OCI-LY7 (cell line): ENCODE data around the gene LRP8. TPM values are rescaled to one million over a fixed set of nuclear protein-coding genes. Genes with fewer than 3 reads are reported as not detected.

ENCODE experiments used
- BruUV-seq: library from RNA; stranded (reverse); fragments of 400-500 nt; replicated peaks from 2 replicates; lab custom pipeline; 2021; lab: Mats Ljungman, UMichigan
- CTCF ChIA-PET: fragments of 300-600 bp; sonication (Branson Sonifier 250); formaldehyde crosslinking; loops from one replicate; lab custom pipeline; 2022; ENCODE audit warnings: antibody characterized with exemption; ENCODE audit not compliant: unreplicated experiment; lab: Charles Lee
- POLR2A ChIA-PET: fragments of 300-600 bp; sonication (Branson Sonifier 250); formaldehyde crosslinking; loops from one replicate; lab custom pipeline; 2022; ENCODE audit warnings: antibody characterized with exemption; lab: Charles Lee
- DNase-seq: peaks from one replicate; pipeline ENCODE4 v3.0.0-alpha.2; 2015; ENCODE audit warnings: low spot score
- H2AFZ ChIP-seq: fragments of 200-600 bp; sonication (generic), shearing (Covaris generic); 2 replicates; pipeline ENCODE4 v1.6.1; 2014; ENCODE audit warnings: mild to moderate bottlenecking, antibody characterized with exemption, low read length, moderate library complexity
- H3K27ac ChIP-seq: fragments of 200-600 bp; sonication (generic); 2 replicates; pipeline ENCODE4 v1.5.1; 2014; ENCODE audit warnings: mixed run types, low read depth, mild to moderate bottlenecking, moderate library complexity, low read length, inconsistent platforms; ENCODE audit not compliant: poor library complexity, severe bottlenecking
- H3K36me3 ChIP-seq: fragments of 200-600 bp; sonication (generic); 2 replicates; pipeline ENCODE4 v1.6.1; 2014; ENCODE audit warnings: mild to moderate bottlenecking, antibody characterized with exemption, low read length, moderate library complexity, mixed read lengths; ENCODE audit not compliant: insufficient read depth
- H3K4me1 ChIP-seq: fragments of 200-600 bp; sonication (generic); 2 replicates; pipeline ENCODE4 v1.5.1; 2014; ENCODE audit warnings: mild to moderate bottlenecking, low read length; ENCODE audit not compliant: insufficient read depth, poor library complexity, severe bottlenecking
- H3K4me2 ChIP-seq: fragments of 200-600 bp; sonication (generic); 2 replicates; pipeline ENCODE4 v1.6.1; 2014; ENCODE audit warnings: mild to moderate bottlenecking, low read length
- H3K4me3 ChIP-seq: fragments of 200-600 bp; sonication (generic); 2 replicates; pipeline ENCODE4 v1.5.1; 2014; ENCODE audit warnings: mild to moderate bottlenecking, low read depth, low read length; ENCODE audit not compliant: poor library complexity, severe bottlenecking
- H3K79me2 ChIP-seq: fragments of 200-600 bp; sonication (generic); 2 replicates; pipeline ENCODE4 v1.6.1; 2016; ENCODE audit warnings: low read depth, mild to moderate bottlenecking, low read length, moderate library complexity, mixed read lengths; ENCODE audit not compliant: insufficient read depth
- H3K9me2 ChIP-seq: fragments of 200-600 bp; sonication (generic); 2 replicates; pipeline ENCODE4 v1.6.1; 2016; ENCODE audit warnings: mild to moderate bottlenecking, low read length, mixed read lengths; ENCODE audit not compliant: insufficient read depth
- H3K9me3 ChIP-seq: fragments of 200-600 bp; sonication (generic); 2 replicates; pipeline ENCODE4 v1.6.1; 2014; ENCODE audit warnings: mild to moderate bottlenecking, mixed run types, low read length, mixed read lengths
- H4K20me1 ChIP-seq: fragments of 200-600 bp; sonication (generic); 2 replicates; pipeline ENCODE4 v1.6.1; 2014; ENCODE audit warnings: mild to moderate bottlenecking, antibody characterized with exemption, low read length, moderate library complexity, mixed read lengths; ENCODE audit not compliant: insufficient read depth
- EZH2phosphoT487 ChIP-seq: fragments of 200-600 bp; sonication (generic); IDR thresholded peaks from 2 replicates; pipeline ENCODE4 v1.6.1; 2018; ENCODE audit warnings: low read depth, borderline replicate concordance, mild to moderate bottlenecking, mixed run types, antibody characterized with exemption, low read length, moderate library complexity, mixed read lengths
- intact Hi-C: fragments of 100-400 bp; cut with micrococcal nuclease; formaldehyde crosslinking; loops from one replicate; pipeline ENCODE4 v1.10.0; 2022; ENCODE audit not compliant: unreplicated experiment
- total RNA-seq, 2 experiments: library from RNA; depleted of rRNA in 1 of 2; stranded (reverse); fragments of >200 nt in 1 of 2; shearing (Covaris generic) in 1 of 2; gene quantifications; 2 replicates each; pipeline ENCODE4 v1.2.3, GENCODE V29; 2014 to 2022
- TF ChIP-seq, protein P1 (sequence below): fragments of 200-600 bp; sonication (generic); conservative IDR thresholded peaks from 2 replicates; pipeline ENCODE4 v1.5.1; 2014; ENCODE audit warnings: mild to moderate bottlenecking, antibody characterized with exemption, low read length, moderate library complexity, mixed read lengths

The LRP8 gene
- total RNA-seq, 2 experiments from 2014 or later = 65.6 to 70.0 TPM

DNA sequence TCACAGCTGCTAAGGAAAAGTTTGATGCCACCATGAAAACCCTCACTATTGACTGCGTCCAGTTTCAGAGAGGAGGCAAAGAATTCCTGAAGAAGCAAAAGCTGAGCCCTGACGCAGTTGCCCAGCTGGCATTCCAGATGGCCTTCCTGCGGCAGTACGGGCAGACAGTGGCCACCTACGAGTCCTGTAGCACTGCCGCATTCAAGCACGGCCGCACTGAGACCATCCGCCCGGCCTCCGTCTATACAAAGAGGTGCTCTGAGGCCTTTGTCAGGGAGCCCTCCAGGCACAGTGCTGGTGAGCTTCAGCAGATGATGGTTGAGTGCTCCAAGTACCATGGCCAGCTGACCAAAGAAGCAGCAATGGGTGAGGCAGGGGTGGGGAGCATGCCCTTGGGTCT is 116.9 kb downstream of the LRP8 start:
- TF ChIP-seq, protein P1, sequence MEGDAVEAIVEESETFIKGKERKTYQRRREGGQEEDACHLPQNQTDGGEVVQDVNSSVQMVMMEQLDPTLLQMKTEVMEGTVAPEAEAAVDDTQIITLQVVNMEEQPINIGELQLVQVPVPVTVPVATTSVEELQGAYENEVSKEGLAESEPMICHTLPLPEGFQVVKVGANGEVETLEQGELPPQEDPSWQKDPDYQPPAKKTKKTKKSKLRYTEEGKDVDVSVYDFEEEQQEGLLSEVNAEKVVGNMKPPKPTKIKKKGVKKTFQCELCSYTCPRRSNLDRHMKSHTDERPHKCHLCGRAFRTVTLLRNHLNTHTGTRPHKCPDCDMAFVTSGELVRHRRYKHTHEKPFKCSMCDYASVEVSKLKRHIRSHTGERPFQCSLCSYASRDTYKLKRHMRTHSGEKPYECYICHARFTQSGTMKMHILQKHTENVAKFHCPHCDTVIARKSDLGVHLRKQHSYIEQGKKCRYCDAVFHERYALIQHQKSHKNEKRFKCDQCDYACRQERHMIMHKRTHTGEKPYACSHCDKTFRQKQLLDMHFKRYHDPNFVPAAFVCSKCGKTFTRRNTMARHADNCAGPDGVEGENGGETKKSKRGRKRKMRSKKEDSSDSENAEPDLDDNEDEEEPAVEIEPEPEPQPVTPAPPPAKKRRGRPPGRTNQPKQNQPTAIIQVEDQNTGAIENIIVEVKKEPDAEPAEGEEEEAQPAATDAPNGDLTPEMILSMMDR = no peak
- no peak for TF ChIP-seq EZH2phosphoT487
- ChIA-PET CTCF (no interaction called here), POLR2A (no interaction called here)
- Histone ChIP-seq H3K9me3 (peaks cover 10% of the 10 kb centered on the region), H3K36me3 (peaks cover 86% of the 10 kb centered on the region), H3K4me1 (no peaks in the 10 kb centered on the region), H3K27ac (no peak overlapping the region), H3K4me3 (no peak overlapping the region), H3K79me2 (no peaks in the 10 kb centered on the region), H2AFZ (no peak overlapping the region), H3K4me2 (no peak overlapping the region), H4K20me1 (no peaks in the 10 kb centered on the region), H3K9me2 (no peaks in the 10 kb centered on the region)
- intact Hi-C loops = no loop called here
- no peak for DNase-seq
- BruUV-seq = no TSS peak

DNA sequence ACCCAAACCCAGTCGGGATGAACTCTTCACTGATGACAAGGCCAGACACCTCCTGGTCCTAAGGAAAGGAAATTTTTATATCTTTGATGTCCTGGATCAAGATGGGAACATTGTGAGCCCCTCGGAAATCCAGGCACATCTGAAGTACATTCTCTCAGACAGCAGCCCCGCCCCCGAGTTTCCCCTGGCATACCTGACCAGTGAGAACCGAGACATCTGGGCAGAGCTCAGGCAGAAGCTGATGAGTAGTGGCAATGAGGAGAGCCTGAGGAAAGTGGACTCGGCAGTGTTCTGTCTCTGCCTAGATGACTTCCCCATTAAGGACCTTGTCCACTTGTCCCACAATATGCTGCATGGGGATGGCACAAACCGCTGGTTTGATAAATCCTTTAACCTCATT is 117.5 kb downstream of the LRP8 start:
- Histone ChIP-seq H3K36me3 (peaks cover 89% of the 10 kb centered on the region), H3K4me2 (no peak overlapping the region), H2AFZ (no peak overlapping the region), H3K79me2 (no peaks in the 10 kb centered on the region), H3K4me1 (no peaks in the 10 kb centered on the region), H3K9me2 (no peaks in the 10 kb centered on the region), H3K9me3 (peaks cover 14% of the 10 kb centered on the region), H4K20me1 (no peaks in the 10 kb centered on the region), H3K4me3 (no peak overlapping the region), H3K27ac (no peak overlapping the region)
- BruUV-seq = TSS peak; percentile 50
- no peak for DNase-seq
- TF ChIP-seq, protein P1 = no peak
- no peak for TF ChIP-seq EZH2phosphoT487
- POLR2A ChIA-PET = no interaction called here
- intact Hi-C loops = no loop called here
- CTCF ChIA-PET = no interaction called here

DNA sequence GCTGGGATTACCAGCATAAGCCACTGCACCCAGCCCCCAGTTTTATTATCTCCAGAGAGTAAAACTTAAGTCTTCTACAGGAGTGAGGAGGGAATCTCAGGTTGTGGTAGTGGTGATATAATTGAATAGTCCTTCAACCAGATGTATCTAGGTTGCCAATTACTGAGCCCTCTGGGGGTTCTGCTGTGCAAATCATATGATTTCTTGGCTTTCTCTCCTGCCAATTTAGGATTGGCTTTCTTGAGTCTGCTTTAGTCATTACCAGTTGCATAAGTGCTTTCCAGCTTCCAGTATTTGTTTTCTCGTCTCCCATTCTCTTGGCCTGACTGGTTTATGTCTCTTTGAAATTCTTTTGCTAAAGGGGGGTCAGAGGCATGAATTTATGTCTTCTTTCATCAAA is 120.1 kb downstream of the LRP8 start:
- TF ChIP-seq EZH2phosphoT487 = no peak
- ChIA-PET CTCF (no interaction called here), POLR2A (no interaction called here)
- Histone ChIP-seq H3K4me3 (no peak overlapping the region), H4K20me1 (no peaks in the 10 kb centered on the region), H3K4me1 (no peaks in the 10 kb centered on the region), H2AFZ (no peak overlapping the region), H3K27ac (no peak overlapping the region), H3K36me3 (peaks cover 95% of the 10 kb centered on the region), H3K79me2 (no peaks in the 10 kb centered on the region), H3K4me2 (no peak overlapping the region), H3K9me2 (no peaks in the 10 kb centered on the region), H3K9me3 (peaks cover 17% of the 10 kb centered on the region)
- intact Hi-C loops = no loop called here
- BruUV-seq = no TSS peak
- no peak for DNase-seq
